K562 (cell line): ENCODE measurements around the gene HOXA2. TPM values are rescaled to one million over a fixed set of nuclear protein-coding genes. Genes with fewer than 3 reads are reported as not detected.

Source experiments
- ATAC-seq: fragments of 200-7000 bp; cut with Tn5 transposase; 3 replicates; pipeline ENCODE4 v1.9.1; 2020; ENCODE audit warnings: moderate library complexity
- BruUV-seq: library from RNA; stranded (reverse); fragments of 400-500 nt; replicated peaks from 2 replicates; lab custom pipeline; 2021; lab: Mats Ljungman, UMichigan
- CTCF ChIA-PET: fragments of 300-600 bp; formaldehyde crosslinking; extraction: SDS; loops from one replicate; lab custom pipeline; 2021; ENCODE audit warnings: low intra/inter-chr PET ratio; lab: Yijun Ruan, JAX
- POLR2A ChIA-PET: fragments of 300-600, 350-650 bp; sonication (Branson Sonifier 250); formaldehyde crosslinking; extraction: SDS; loops from one replicate; lab custom pipeline; 2021; ENCODE audit warnings: antibody characterized with exemption, inconsistent platforms; lab: Yijun Ruan, JAX
- DNase-seq, 4 experiments: peaks; one replicate each; pipeline versions ENCODE4 v3.0.0 to v3.0.0-alpha.2; 2011 to 2018; ENCODE audit warnings: low spot score in 3 of 4, mixed read lengths in 3 of 4; ENCODE audit errors: extremely low read depth in 1 of 4
- FAIRE-seq: peaks from 2 replicates; lab custom pipeline; 2011; peaks lifted over from hg19 to GRCh38; lab: Jason Lieb, UNC
- H2AFZ ChIP-seq: 2 replicates; pipeline ENCODE4 v1.6.0; 2011; ENCODE audit warnings: low read depth, low read length, control low read depth, inconsistent platforms
- H3K27ac ChIP-seq: fragments of 200-600 bp; 3 replicates; pipeline ENCODE4 v1.8.0; 2011; ENCODE audit warnings: low read depth, mild to moderate bottlenecking, control low read depth, inconsistent platforms, low read length, moderate library complexity, mixed read lengths; ENCODE audit errors: extremely low read depth
- H3K27me3 ChIP-seq, 2 experiments: fragments of 300-600 bp in 1 of 2; 2 replicates in 1 of 2; 3 replicates in 1 of 2; pipeline versions ENCODE4 v1.6.0 to v1.8.0; 2011; ENCODE audit warnings: inconsistent platforms in 2 of 2, low read length in 2 of 2, mild to moderate bottlenecking in 1 of 2, mixed read lengths in 1 of 2, moderate library complexity in 1 of 2; ENCODE audit not compliant: control insufficient read depth in 2 of 2, insufficient read depth in 2 of 2
- H3K36me3 ChIP-seq: fragments of 300-600 bp; 3 replicates; pipeline ENCODE4 v1.8.0; 2011; ENCODE audit warnings: mild to moderate bottlenecking, low read length, inconsistent platforms; ENCODE audit not compliant: control insufficient read depth, insufficient read depth
- H3K4me1 ChIP-seq, 2 experiments: fragments of 200-600 bp in 1 of 2; replicated peaks in 1 of 2; 2 replicates in 1 of 2; 3 replicates in 1 of 2; pipeline versions ENCODE4 v1.5.1 to v1.8.0; 2011; ENCODE audit warnings: inconsistent platforms in 2 of 2, low read length in 2 of 2, mild to moderate bottlenecking in 1 of 2, mixed read lengths in 1 of 2, moderate library complexity in 1 of 2; ENCODE audit not compliant: control insufficient read depth in 2 of 2, insufficient read depth in 2 of 2
- H3K4me2 ChIP-seq: 2 replicates; pipeline ENCODE4 v1.6.1; 2011; ENCODE audit warnings: low read length, control low read depth, inconsistent platforms, mixed read lengths; ENCODE audit not compliant: insufficient read depth
- H3K4me3 ChIP-seq: fragments of 200-600 bp; sonication (generic), shearing (Covaris generic); 2 replicates; pipeline ENCODE4 v1.5.1; 2016; ENCODE audit warnings: control low read depth, inconsistent platforms
- H3K79me2 ChIP-seq: fragments of 200-600 bp; 3 replicates; pipeline ENCODE4 v1.8.0; 2011; ENCODE audit warnings: low read length, inconsistent platforms; ENCODE audit not compliant: control insufficient read depth, insufficient read depth
- H3K9ac ChIP-seq, 2 experiments: 2 replicates each; pipeline versions ENCODE4 v1.6.0 to v1.6.1; 2011; ENCODE audit warnings: low read depth in 2 of 2, low read length in 2 of 2, control low read depth in 1 of 2, inconsistent platforms in 1 of 2, mild to moderate bottlenecking in 1 of 2, mixed read lengths in 1 of 2; ENCODE audit not compliant: insufficient read depth in 1 of 2
- H3K9me1 ChIP-seq: one replicate; pipeline ENCODE4 v1.6.0; 2011; ENCODE audit warnings: inconsistent platforms, mild to moderate bottlenecking, low read length, moderate library complexity; ENCODE audit not compliant: control insufficient read depth, insufficient read depth
- H3K9me3 ChIP-seq: replicated peaks from 2 replicates; pipeline ENCODE4 v1.5.1; 2011; ENCODE audit warnings: low read depth, low read length, inconsistent platforms; ENCODE audit not compliant: control insufficient read depth, insufficient read depth
- H4K20me1 ChIP-seq: replicated peaks from 2 replicates; pipeline ENCODE4 v1.6.1; 2011; ENCODE audit warnings: low read length, inconsistent platforms, mixed read lengths; ENCODE audit not compliant: control insufficient read depth, insufficient read depth
- ELF1 ChIP-seq: fragments of 200-800 bp; sonication (Bioruptor generic); IDR thresholded peaks from 2 replicates; pipeline ENCODE4 v1.6.1; 2016; ENCODE audit warnings: missing genetic modification characterization, missing compliant biosample characterization
- HCFC1 ChIP-seq: IDR thresholded peaks from 2 replicates; pipeline ENCODE4 v1.6.1; 2012; ENCODE audit warnings: low read depth, low read length, improper control_type of control experiment
- HDAC6 ChIP-seq: IDR thresholded peaks from 2 replicates; pipeline ENCODE4 v1.6.1; 2012; ENCODE audit warnings: low read depth, mild to moderate bottlenecking, control low read depth, inconsistent platforms, low read length, moderate library complexity
- HDAC8 ChIP-seq: fragments of 450-650 bp; IDR thresholded peaks from 2 replicates; pipeline ENCODE4 v1.6.1; 2016; ENCODE audit warnings: mild to moderate bottlenecking, missing genetic modification characterization, moderate library complexity, missing compliant biosample characterization
- HDGF ChIP-seq: fragments of 450-650 bp; IDR thresholded peaks from 2 replicates; pipeline ENCODE4 v1.6.1; 2016
- MCM3 ChIP-seq: fragments of 450-650 bp; IDR thresholded peaks from 2 replicates; pipeline ENCODE4 v1.6.1; 2016
- SLC30A9 ChIP-seq: fragments of 250-450 bp; sonication (Bioruptor Pico); IDR thresholded peaks from 2 replicates; pipeline ENCODE4 v1.8.0; 2022; ENCODE audit warnings: mild to moderate bottlenecking, moderate library complexity
- THAP12 ChIP-seq: fragments of 250-450 bp; sonication (Bioruptor Pico); IDR thresholded peaks from 2 replicates; pipeline ENCODE4 v1.9.0; 2021; ENCODE audit warnings: mild to moderate bottlenecking, inconsistent platforms
- XRCC5 ChIP-seq: fragments of 200-400 bp; formaldehyde crosslinking; IDR thresholded peaks from 2 replicates; pipeline ENCODE4 v1.6.1; 2017; ENCODE audit warnings: low read depth, mild to moderate bottlenecking, low read length
- ZNF212 ChIP-seq: fragments of 450-650 bp; formaldehyde crosslinking; IDR thresholded peaks from 2 replicates; pipeline ENCODE4 v1.4.0; 2020; ENCODE audit warnings: mild to moderate bottlenecking
- ZNF324 ChIP-seq: fragments of 250-450 bp; sonication (Bioruptor Pico); IDR thresholded peaks from 2 replicates; pipeline ENCODE4 v1.4.0; 2020; ENCODE audit warnings: mild to moderate bottlenecking
- ZNF431 ChIP-seq: sonication (generic); formaldehyde crosslinking; IDR thresholded peaks from 2 replicates; pipeline ENCODE4 v1.8.0; 2022; ENCODE audit warnings: mild to moderate bottlenecking, missing genetic modification reagents
- WGBS: fragments of 100-300 bp; shearing (Covaris generic); methylation state at CpG from one replicate; pipeline ENCODE4 v1.1.6; 2016; ENCODE audit warnings: low coverage, mixed read lengths; ENCODE audit not compliant: insufficient coverage; ENCODE audit errors: missing lambda C conversion rate; 5-methylcytosine and 5-hydroxymethylcytosine counted together
- in situ Hi-C: fragments of 300-500 bp; cut with MboI; formaldehyde crosslinking; loops from 4 replicates; pipeline ENCODE4 v1.15.0; 2018; ENCODE audit warnings: inconsistent platforms, mixed read lengths
- intact Hi-C: fragments of 100-400 bp; cut with micrococcal nuclease; formaldehyde crosslinking; loops from 2 replicates; pipeline ENCODE4 v1.14.2; 2022
- polyA plus RNA-seq, 8 experiments: library from polyadenylated mRNA; depleted of rRNA in 4 of 8; stranded (reverse) in 5 of 8; unstranded in 3 of 8; fragments of >200 nt; fragmentation: Nextera tagmentation in 2 of 8; fragmentation: Illumina TruSeq in 1 of 8; extraction: Ambion mirVana in 2 of 8; extraction: Trizol in 1 of 8; gene quantifications; 2 replicates each; pipeline versions ENCODE4 v1.2.1 to v1.2.3, GENCODE V29; 2011 to 2014; ENCODE audit warnings: inconsistent platforms in 1 of 8, missing spikeins in 1 of 8
- total RNA-seq, 7 experiments: library from RNA; depleted of rRNA in 6 of 7; stranded (reverse); fragments of >200 nt in 6 of 7; fragmentation: Illumina TruSeq in 2 of 7; extraction: Trizol in 2 of 7; gene quantifications; 2 replicates each; pipeline versions ENCODE4 v1.2.1 to v1.2.3, GENCODE V29; 2011 to 2021; ENCODE audit warnings: low replicate concordance in 1 of 7
- TF ChIP-seq, protein P1 (sequence below), 2 experiments: fragments of 450-650 bp; IDR thresholded peaks; 2 replicates each; pipeline ENCODE4 v1.6.1; 2018; ENCODE audit warnings: mild to moderate bottlenecking in 2 of 2, low read depth in 1 of 2; ENCODE audit not compliant: partially characterized antibody in 2 of 2

HOXA2 gene
- total and polyA plus RNA-seq, 9 of the 15 experiments (the other 6 are each of a cell fraction or from before 2014, with no cell fraction given) = 0.04 TPM; not detected in 8

DNA sequence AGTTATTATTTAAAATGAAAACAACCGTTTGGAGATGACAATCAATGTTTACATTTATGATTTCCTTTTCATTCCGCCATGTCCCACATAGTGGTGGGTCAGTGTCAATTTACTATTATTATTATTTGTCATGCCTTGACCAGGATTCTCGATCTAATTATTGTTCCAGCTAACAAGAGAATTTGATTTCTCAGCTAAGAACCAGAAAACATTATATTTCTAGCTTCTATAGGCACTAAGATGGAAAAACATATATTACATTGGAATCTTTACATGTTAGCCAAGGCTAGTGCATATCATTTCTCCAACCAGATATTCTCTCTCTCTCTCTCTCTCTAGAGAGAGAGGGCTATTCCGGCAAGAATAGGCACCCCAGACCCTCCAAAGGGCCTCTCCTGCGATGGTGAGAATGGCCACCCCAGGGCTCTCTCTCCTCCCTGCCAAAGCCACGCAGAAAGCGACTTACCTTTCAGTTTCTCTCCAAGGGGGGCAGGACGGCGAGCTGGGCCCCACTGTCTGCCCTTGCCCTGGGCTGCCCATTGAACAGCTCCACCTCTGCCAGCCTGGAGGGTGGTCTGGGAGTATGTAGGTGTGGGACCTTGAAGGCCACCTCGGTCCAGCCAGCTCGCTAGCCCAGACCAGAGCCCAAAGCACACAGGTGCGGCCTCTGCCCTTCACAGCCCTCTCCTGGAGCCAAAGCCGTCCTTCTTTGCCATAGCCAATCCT is 47.5 kb upstream of the HOXA2 start:
- BruUV-seq = no TSS peak
- Histone ChIP-seq H3K36me3 (no peaks in the 10 kb centered on the region), H3K27me3 (peaks cover 55 to 91% of the 10 kb centered on the region in 2 experiments), H3K27ac (no peak overlapping the region), H3K4me3 (no peak overlapping the region), H4K20me1 (no peaks in the 10 kb centered on the region), H3K9me3 (no peaks in the 10 kb centered on the region), H3K9ac (no peak overlapping the region), H2AFZ (no peak overlapping the region), H3K4me1 (peaks cover 0 to 22% of the 10 kb centered on the region in 2 experiments; a peak in 2 of 5 replicates), H3K4me2 (no peak overlapping the region), H3K79me2 (no peaks in the 10 kb centered on the region), H3K9me1 (no peaks in the 10 kb centered on the region)
- POLR2A ChIA-PET = interaction anchor here (0.6 to 1.0 kb wide), 3 partner anchors 10 to 22 kb away, joined by 3 to 5 read pairs (median 4); no protein-coding TSS in a partner anchor
- DNase-seq = no peak
- intact Hi-C loops = no loop called here
- ATAC-seq = no peak
- no peak for TF ChIP-seq HCFC1
- TF ChIP-seq ELF1 (tag) = no peak
- no peak for TF ChIP-seq THAP12 (CRISPR knock-in tag)
- no peak for TF ChIP-seq ZNF324
- no peak for TF ChIP-seq SLC30A9 (CRISPR knock-in tag)
- no peak for TF ChIP-seq ZNF431 (CRISPR knock-in tag)
- TF ChIP-seq, protein P1, sequence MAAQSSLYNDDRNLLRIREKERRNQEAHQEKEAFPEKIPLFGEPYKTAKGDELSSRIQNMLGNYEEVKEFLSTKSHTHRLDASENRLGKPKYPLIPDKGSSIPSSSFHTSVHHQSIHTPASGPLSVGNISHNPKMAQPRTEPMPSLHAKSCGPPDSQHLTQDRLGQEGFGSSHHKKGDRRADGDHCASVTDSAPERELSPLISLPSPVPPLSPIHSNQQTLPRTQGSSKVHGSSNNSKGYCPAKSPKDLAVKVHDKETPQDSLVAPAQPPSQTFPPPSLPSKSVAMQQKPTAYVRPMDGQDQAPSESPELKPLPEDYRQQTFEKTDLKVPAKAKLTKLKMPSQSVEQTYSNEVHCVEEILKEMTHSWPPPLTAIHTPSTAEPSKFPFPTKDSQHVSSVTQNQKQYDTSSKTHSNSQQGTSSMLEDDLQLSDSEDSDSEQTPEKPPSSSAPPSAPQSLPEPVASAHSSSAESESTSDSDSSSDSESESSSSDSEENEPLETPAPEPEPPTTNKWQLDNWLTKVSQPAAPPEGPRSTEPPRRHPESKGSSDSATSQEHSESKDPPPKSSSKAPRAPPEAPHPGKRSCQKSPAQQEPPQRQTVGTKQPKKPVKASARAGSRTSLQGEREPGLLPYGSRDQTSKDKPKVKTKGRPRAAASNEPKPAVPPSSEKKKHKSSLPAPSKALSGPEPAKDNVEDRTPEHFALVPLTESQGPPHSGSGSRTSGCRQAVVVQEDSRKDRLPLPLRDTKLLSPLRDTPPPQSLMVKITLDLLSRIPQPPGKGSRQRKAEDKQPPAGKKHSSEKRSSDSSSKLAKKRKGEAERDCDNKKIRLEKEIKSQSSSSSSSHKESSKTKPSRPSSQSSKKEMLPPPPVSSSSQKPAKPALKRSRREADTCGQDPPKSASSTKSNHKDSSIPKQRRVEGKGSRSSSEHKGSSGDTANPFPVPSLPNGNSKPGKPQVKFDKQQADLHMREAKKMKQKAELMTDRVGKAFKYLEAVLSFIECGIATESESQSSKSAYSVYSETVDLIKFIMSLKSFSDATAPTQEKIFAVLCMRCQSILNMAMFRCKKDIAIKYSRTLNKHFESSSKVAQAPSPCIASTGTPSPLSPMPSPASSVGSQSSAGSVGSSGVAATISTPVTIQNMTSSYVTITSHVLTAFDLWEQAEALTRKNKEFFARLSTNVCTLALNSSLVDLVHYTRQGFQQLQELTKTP (IDR thresholded peaks at IDR 0.05; ENCODE audit: low read depth in 1 of 2, partially characterized antibody in 2 of 2) = no peak
- TF ChIP-seq HDAC6 = no peak
- no peak for TF ChIP-seq HDAC8 (tag)
- TF ChIP-seq XRCC5 = no peak
- TF ChIP-seq MCM3 = no peak
- no peak for TF ChIP-seq ZNF212
- no peak for TF ChIP-seq HDGF
- CTCF ChIA-PET = interaction anchor here (0.5 to 0.6 kb wide), 2 partner anchors 17 to 1890 kb away, joined by 3 read pairs; no protein-coding TSS in a partner anchor
- no peak for FAIRE-seq
- in situ Hi-C loops = loop anchor here (10.0 to 25.0 kb wide), 4 partner anchors 295 to 1263 kb away; no protein-coding TSS in a partner anchor
- WGBS = 5% methylated on average over 13 of the region's 13 CpGs
